Measurements from ENCODE around the gene PSMD2. TPM values are rescaled to one million over a fixed set of nuclear protein-coding genes. Genes with fewer than 3 reads are reported as not detected.

Gene PSMD2
- total and polyA plus RNA-seq, 4 donors, result 77.5 to 213 (median 161) TPM

- Histone ChIP-seq H3K9me3 (ENCODE audit: control insufficient read depth in 4 of 4, low read length in 3 of 4) (no peaks in the 10 kb centered on the region), H3K36me3 (ENCODE audit: control insufficient read depth in 4 of 4, insufficient read depth in 3 of 4, low read depth in 1 of 4, low read length in 3 of 4) (peaks cover 2 to 10% (median 5%) of the 10 kb centered on the region in 4 donors), H3K4me1 (ENCODE audit: control insufficient read depth in 4 of 4, insufficient read depth in 4 of 4, low read length in 3 of 4) (peaks cover 7 to 13% (median 12%) of the 10 kb centered on the region in 4 donors), H3K9ac (ENCODE audit: low read depth in 1 of 2, low read length in 2 of 2) (no peak overlapping the region), H3K27me3 (ENCODE audit: control insufficient read depth in 4 of 4, insufficient read depth in 4 of 4, low read length in 3 of 4) (no peaks in the 10 kb centered on the region), H3K4me3 (ENCODE audit: low read depth in 1 of 3, low read length in 3 of 3) (no peak overlapping the region), H3K27ac (ENCODE audit: low read depth in 1 of 2, low read length in 2 of 2) (no peak overlapping the region)
- no peak for DNase-seq (ENCODE audit: low spot score)
- TF ChIP-seq YY1 (IDR thresholded peaks at IDR 0.05), result no peak
- no peak for TF ChIP-seq GABPA (IDR thresholded peaks at IDR 0.05 in 1 of 2, conservative IDR thresholded peaks at IDR 0.05 in 1 of 2)
- no peak for TF ChIP-seq MAX (IDR thresholded peaks at IDR 0.05)
- TF ChIP-seq EGR1 (IDR thresholded peaks at IDR 0.05; ENCODE audit: low read depth in 2 of 2), result no peak
- no peak for TF ChIP-seq NR2F2 (IDR thresholded peaks at IDR 0.05)
- TF ChIP-seq RXRA (IDR thresholded peaks at IDR 0.05), result no peak
- TF ChIP-seq ZBTB33 (IDR thresholded peaks at IDR 0.05), result no peak
- TF ChIP-seq TAF1 (conservative IDR thresholded peaks at IDR 0.05), result no peak
- 82% methylated on average over 12 of the region's 12 CpGs for WGBS
Observed at GRCh38 chr3:184347321-184348056, 48.4 kb downstream of the PSMD2 start.

DNA sequence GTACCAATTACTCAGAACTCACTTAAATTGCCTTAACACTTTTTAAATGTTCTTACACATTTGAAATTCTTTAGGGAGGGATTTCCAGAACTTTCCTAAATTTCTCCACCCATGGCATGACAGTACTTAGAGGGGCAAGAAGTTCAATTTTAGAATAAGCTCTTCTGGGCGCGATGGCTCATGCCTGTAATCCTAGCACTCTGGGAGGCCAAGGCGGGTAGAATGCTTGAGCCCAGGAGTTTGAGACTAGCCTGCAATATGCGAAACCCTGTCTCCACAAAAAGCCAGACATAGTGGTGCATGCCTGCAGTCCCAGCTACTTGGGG, 49.0 kb downstream of the PSMD2 start:
- H3K9ac ChIP-seq (ENCODE audit: low read depth in 1 of 2, low read length in 2 of 2), result no peak overlapping the region
- H3K4me3 ChIP-seq (ENCODE audit: low read depth in 1 of 3, low read length in 3 of 3), result no peak overlapping the region
- peaks cover 8 to 14% (median 13%) of the 10 kb centered on the region in 4 donors for H3K4me1 ChIP-seq (ENCODE audit: control insufficient read depth in 4 of 4, insufficient read depth in 4 of 4, low read length in 3 of 4)
- H3K27ac ChIP-seq (ENCODE audit: low read depth in 1 of 2, low read length in 2 of 2), result no peak overlapping the region
- H3K36me3 ChIP-seq (ENCODE audit: control insufficient read depth in 4 of 4, insufficient read depth in 3 of 4, low read depth in 1 of 4, low read length in 3 of 4), result peaks cover 2 to 6% (median 4%) of the 10 kb centered on the region in 4 donors
- no peak for DNase-seq (ENCODE audit: low spot score)
- WGBS, result 96% methylated on average over 4 of the region's 4 CpGs
- no peaks in the 10 kb centered on the region for H3K27me3 ChIP-seq (ENCODE audit: control insufficient read depth in 4 of 4, insufficient read depth in 4 of 4, low read length in 3 of 4)
- no peak for TF ChIP-seq HNF4G (IDR thresholded peaks at IDR 0.05)
- TF ChIP-seq FOXA2 (IDR thresholded peaks at IDR 0.05), result no peak
- TF ChIP-seq ZBTB33 (IDR thresholded peaks at IDR 0.05), result no peak
- TF ChIP-seq RAD21 (IDR thresholded peaks at IDR 0.05), result no peak
- TF ChIP-seq MAX (IDR thresholded peaks at IDR 0.05), result no peak
- TF ChIP-seq YY1 (IDR thresholded peaks at IDR 0.05), result no peak
- TF ChIP-seq TAF1 (conservative IDR thresholded peaks at IDR 0.05), result no peak
- TF ChIP-seq REST (IDR thresholded peaks at IDR 0.05), result no peak
- no peak for TF ChIP-seq EGR1 (IDR thresholded peaks at IDR 0.05; ENCODE audit: low read depth in 2 of 2)
- TF ChIP-seq, protein P1, sequence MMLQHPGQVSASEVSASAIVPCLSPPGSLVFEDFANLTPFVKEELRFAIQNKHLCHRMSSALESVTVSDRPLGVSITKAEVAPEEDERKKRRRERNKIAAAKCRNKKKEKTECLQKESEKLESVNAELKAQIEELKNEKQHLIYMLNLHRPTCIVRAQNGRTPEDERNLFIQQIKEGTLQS (IDR thresholded peaks at IDR 0.05), result no peak
- no peak for TF ChIP-seq FOXA1 (IDR thresholded peaks at IDR 0.05)
- no peak for TF ChIP-seq HNF4A (conservative IDR thresholded peaks at IDR 0.05)
- no peak for TF ChIP-seq JUND (IDR thresholded peaks at IDR 0.05)
- no peaks in the 10 kb centered on the region for H3K9me3 ChIP-seq (ENCODE audit: control insufficient read depth in 4 of 4, low read length in 3 of 4)
